HFFc6 (cell line): ENCODE measurements around the gene PXMP4. TPM values are rescaled to one million over a fixed set of nuclear protein-coding genes. Genes with fewer than 3 reads are reported as not detected.

Source experiments
- DNase-seq: peaks from one replicate; pipeline ENCODE4 v3.0.0-alpha.2; 2018
- H3K27ac Mint-ChIP-seq: 2 replicates; pipeline ENCODE4 v1.8.0; 2020; ENCODE audit warnings: mild to moderate bottlenecking, mixed read lengths
- H3K27me3 Mint-ChIP-seq: 2 replicates; pipeline ENCODE4 v1.8.0; 2021; ENCODE audit warnings: mild to moderate bottlenecking, moderate library complexity, mixed read lengths; ENCODE audit not compliant: insufficient read depth
- H3K36me3 Mint-ChIP-seq: 2 replicates; pipeline ENCODE4 v1.8.0; 2021; ENCODE audit warnings: low read depth, mixed read lengths
- H3K4me1 Mint-ChIP-seq: 2 replicates; pipeline ENCODE4 v1.8.0; 2020; ENCODE audit warnings: low read depth, mixed read lengths
- H3K4me3 Mint-ChIP-seq: 2 replicates; pipeline ENCODE4 v1.8.0; 2020; ENCODE audit warnings: mild to moderate bottlenecking, moderate library complexity, mixed read lengths
- H3K9me3 Mint-ChIP-seq: 2 replicates; pipeline ENCODE4 v1.8.0; 2020; ENCODE audit warnings: mild to moderate bottlenecking, mixed read lengths
- CTCF ChIP-seq: fragments of 200-600 bp; sonication (generic); IDR thresholded peaks from 2 replicates; pipeline ENCODE4 v1.5.0; 2021; ENCODE audit warnings: antibody characterized with exemption, mild to moderate bottlenecking
- total RNA-seq, 6 experiments: library from RNA; stranded (reverse); fragmentation: NEBNext Ultra II Directional; extraction: Animal tissue kit (Norgen Biotek cat#: 25700); gene quantifications; 2 replicates in 1 of 6; 3 replicates in 5 of 6; pipeline ENCODE4 v1.2.3, GENCODE V29; 2021

PXMP4 gene
- total RNA-seq, 6 experiments from 2014 or later = 8.3 to 14.4 (median 11.4) TPM

DNA sequence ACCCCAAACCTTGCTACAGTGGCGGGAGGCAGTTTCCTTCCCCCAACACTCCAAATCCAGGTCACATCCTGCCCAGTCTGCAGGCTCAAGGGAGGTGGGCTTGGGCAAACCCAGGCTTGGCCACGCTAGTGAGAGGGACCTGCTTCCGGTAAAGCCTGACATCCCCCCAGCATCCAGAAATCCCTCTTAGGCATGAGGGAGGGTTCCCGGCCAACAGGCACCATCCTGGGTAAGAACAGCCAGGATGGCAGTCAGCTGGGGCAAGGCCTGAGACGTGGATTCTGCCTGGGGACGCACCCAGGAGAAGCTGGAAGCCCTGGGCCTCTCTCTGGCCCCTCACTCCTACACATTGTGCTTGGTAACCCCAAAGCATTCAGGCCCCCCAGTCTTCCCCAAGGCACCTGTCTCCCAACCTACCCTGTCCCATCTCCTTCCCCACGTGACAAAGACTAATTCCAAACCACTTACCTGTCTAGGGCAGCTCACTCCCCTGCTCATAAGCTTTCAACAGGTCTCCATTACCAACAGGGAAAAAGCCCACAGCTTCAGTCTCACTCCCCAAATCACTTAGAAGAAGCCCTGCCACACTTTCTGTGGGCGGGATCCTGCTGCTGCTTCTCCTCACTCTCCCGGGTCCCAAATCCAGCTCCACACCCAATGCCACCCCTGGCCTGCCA is 55.9 kb downstream of the PXMP4 start:
- Mint-ChIP-seq H3K4me1 (peaks cover 41% of the 10 kb centered on the region), H3K27ac (peak overlapping the region; percentile 66), H3K9me3 (no peaks in the 10 kb centered on the region)

DNA sequence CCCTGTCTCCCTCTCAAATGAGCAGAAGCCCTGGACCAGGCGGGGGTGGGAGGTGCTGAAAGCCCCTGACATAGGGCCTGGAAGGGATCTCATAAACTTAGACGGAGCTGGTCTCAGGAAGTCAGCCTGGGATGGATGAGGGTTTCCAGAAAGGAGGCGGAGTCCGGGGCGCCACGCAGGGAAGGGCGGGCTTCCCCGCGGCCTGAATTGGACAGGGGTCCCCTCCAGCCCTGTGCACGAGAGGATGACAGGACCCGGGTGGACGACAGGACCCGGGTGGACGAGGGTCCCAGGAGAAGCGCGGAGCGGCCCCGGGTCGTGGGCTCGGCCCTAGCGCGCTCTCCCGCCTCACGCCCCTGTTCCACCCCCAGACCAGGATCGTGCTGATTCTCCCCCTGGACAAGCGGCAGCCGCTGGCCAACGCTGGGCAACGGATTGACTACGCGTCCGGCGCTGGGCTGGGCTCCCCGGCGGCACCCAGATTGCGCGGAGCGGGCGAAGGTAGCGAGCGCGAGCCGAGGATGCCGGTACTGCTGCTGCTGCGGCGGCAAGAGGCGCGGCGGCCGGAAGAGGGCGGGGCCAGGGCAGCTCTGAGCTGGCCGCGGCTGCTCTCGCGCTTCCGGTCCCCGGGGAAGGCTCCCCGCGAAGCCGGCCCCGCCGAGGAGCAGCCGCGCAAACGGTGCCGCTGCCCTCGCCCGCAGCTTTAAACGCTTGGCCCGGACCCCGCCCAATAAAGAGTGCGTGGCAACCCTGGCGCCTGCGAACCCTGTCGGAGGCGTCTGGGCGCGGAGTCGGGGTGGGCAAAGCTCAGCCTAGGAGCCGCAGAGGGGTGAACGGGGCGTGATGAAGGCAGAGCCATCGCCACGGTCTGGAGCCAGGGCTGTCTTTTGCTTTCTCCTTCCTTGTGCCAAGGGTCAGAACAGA is 56.7 kb downstream of the PXMP4 start:
- TF ChIP-seq CTCF = peak; percentile 23; the same call in 1 of the 2 replicates
- Mint-ChIP-seq H3K9me3 (no peaks in the 10 kb centered on the region), H3K27me3 (peaks cover 2% of the 10 kb centered on the region), H3K4me1 (peaks cover 36% of the 10 kb centered on the region), H3K4me3 (peak overlapping the region; percentile 85), H3K27ac (peak overlapping the region; percentile 78), H3K36me3 (no peaks in the 10 kb centered on the region)
- peak; percentile 54 for DNase-seq

More for the DNA sequence above, 55.9 kb downstream of the PXMP4 start:
- Mint-ChIP-seq H3K36me3 (no peaks in the 10 kb centered on the region), H3K4me3 (peak overlapping the region; percentile 85), H3K27me3 (peaks cover 2% of the 10 kb centered on the region)
- TF ChIP-seq CTCF = no peak
- no peak for DNase-seq

- H3K27ac Mint-ChIP-seq = peak within 1 kb of the TSS; percentile 78
- peak within 1 kb of the TSS; percentile 85 for H3K4me3 Mint-ChIP-seq
- no peaks in the 10 kb centered on the region for H3K9me3 Mint-ChIP-seq
- H3K36me3 Mint-ChIP-seq = no peaks in the 10 kb centered on the region
- peaks cover 32% of the 10 kb centered on the region for H3K4me1 Mint-ChIP-seq
- H3K27me3 Mint-ChIP-seq = peaks cover 2% of the 10 kb centered on the region
- DNase-seq = no peak
- TF ChIP-seq CTCF = no peak
These were observed 57.9 kb downstream of the PXMP4 start, which contains the start of gene C20orf144 for GRCh38 chr20:33662172-33662571. Gene C20orf144 (plus strand): TSS chr20:33662327. CDS start chr20:33662346, 19 bp downstream.

DNA sequence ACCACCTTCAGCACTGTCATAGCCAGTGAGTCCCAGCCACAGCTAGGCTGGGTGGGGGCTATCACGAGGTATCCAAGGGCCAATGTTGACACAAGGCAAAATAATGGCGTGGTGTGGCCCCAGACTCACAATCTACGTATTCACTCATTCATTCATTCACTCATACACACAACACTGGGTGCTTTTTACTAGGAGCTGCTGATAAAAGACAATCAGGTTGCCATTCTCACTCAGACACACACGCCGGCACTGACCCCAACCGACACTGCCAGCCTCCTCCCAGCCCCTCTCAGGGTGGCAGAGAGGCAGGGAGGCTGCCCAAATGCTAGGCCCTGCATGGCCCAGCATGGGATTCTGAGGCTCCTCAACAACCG is 59.4 kb downstream of the PXMP4 start:
- H3K4me3 Mint-ChIP-seq = no peak overlapping the region
- no peak for TF ChIP-seq CTCF
- no peaks in the 10 kb centered on the region for H3K9me3 Mint-ChIP-seq
- H3K4me1 Mint-ChIP-seq = peaks cover 23% of the 10 kb centered on the region
- H3K36me3 Mint-ChIP-seq = no peaks in the 10 kb centered on the region
- no peaks in the 10 kb centered on the region; the same call in none of the 2 replicates for H3K27me3 Mint-ChIP-seq
- no peak for DNase-seq
- H3K27ac Mint-ChIP-seq = peak overlapping the region; percentile 16; the same call in 1 of the 2 replicates

DNA sequence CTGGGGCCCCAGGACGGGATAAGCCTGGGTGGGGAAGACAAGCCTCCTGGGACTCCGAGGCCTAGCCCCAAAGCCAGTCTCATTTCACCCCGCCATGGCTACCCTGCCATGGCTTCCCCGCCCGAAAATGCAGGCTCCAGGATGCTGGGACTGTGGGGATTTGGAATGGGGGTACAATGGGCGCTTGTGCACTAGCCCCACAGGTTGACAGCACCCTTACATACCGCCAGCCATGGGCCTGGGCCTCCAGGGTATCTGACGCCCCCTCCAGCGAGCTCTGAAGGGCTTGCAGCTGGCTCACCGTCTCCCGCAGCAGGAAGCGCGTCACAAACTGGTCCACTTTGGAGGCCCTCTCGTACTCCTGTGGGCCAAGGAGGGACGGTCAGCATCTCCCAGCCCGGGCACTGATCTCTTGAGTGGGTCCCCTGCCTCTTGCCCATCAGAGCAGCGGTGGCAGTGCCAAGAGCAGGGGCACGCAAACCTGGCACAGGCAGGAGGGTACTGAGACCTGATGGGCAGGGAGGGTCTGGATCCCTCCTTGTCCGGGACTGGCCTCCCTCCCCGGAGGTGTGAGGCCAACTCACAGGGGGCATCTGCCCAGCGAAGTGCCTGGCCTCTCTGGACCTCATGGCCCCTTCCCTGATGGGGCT is 60.0 kb downstream of the PXMP4 start:
- H3K4me1 Mint-ChIP-seq = peaks cover 18% of the 10 kb centered on the region
- H3K27ac Mint-ChIP-seq = no peak overlapping the region
- no peaks in the 10 kb centered on the region for H3K36me3 Mint-ChIP-seq
- H3K27me3 Mint-ChIP-seq = no peaks in the 10 kb centered on the region; the same call in none of the 2 replicates
- no peaks in the 10 kb centered on the region for H3K9me3 Mint-ChIP-seq
- no peak for TF ChIP-seq CTCF
- H3K4me3 Mint-ChIP-seq = no peak overlapping the region
- DNase-seq = no peak
